Activated naive CD4-positive, alpha-beta T cell treated with anti-CD3 and anti-CD28 coated beads for 36 hours (primary cell): ENCODE data around the gene PSAP. TPM values are rescaled to one million over a fixed set of nuclear protein-coding genes. Genes with fewer than 3 reads are reported as not detected.

ENCODE experiments used
- CTCF ChIA-PET: fragments of 350-600 bp; sonication (Branson Sonifier 250); formaldehyde crosslinking; loops from one replicate; lab custom pipeline; 2021; ENCODE audit warnings: antibody characterized with exemption; lab: Charles Lee
- DNase-seq: peaks from one replicate; pipeline ENCODE4 v3.0.0-alpha.2; 2020
- H3K27ac Mint-ChIP-seq: one replicate; pipeline ENCODE4 v1.8.0; 2021; ENCODE audit warnings: mild to moderate bottlenecking, mixed read lengths
- H3K27me3 Mint-ChIP-seq: one replicate; pipeline ENCODE4 v1.8.0; 2021; ENCODE audit warnings: low read depth, mixed read lengths
- H3K36me3 Mint-ChIP-seq: one replicate; pipeline ENCODE4 v1.8.0; 2021; ENCODE audit warnings: low read depth, mixed read lengths
- H3K4me1 Mint-ChIP-seq: one replicate; pipeline ENCODE4 v1.8.0; 2021; ENCODE audit warnings: low read depth, mixed read lengths
- H3K4me3 Mint-ChIP-seq: one replicate; pipeline ENCODE4 v1.8.0; 2021; ENCODE audit warnings: mild to moderate bottlenecking, moderate library complexity, mixed read lengths
- H3K9me3 Mint-ChIP-seq: one replicate; pipeline ENCODE4 v1.8.0; 2021; ENCODE audit warnings: mixed read lengths
- intact Hi-C: fragments of 100-400 bp; cut with micrococcal nuclease; formaldehyde crosslinking; loops from one replicate; pipeline ENCODE4 v1.15.1; 2023
- total RNA-seq, 2 experiments: library from RNA; stranded (reverse); gene quantifications; one replicate each; pipeline ENCODE4 v1.2.3, GENCODE V29; 2021

The PSAP gene
- total RNA-seq, 2 experiments from 2014 or later = 129 to 133 TPM

- CTCF ChIA-PET = interaction anchor here (0.7 to 1.4 kb wide), 2 partner anchors 99 to 101 kb away, joined by 3 read pairs; no protein-coding TSS in a partner anchor
- peaks cover 9% of the 10 kb centered on the region for H3K4me1 Mint-ChIP-seq
- H3K4me3 Mint-ChIP-seq = no peak overlapping the region
- no peak for DNase-seq
- H3K9me3 Mint-ChIP-seq = no peaks in the 10 kb centered on the region
- H3K36me3 Mint-ChIP-seq = no peaks in the 10 kb centered on the region
- H3K27ac Mint-ChIP-seq = no peak overlapping the region
- intact Hi-C loops = no loop called here
- no peaks in the 10 kb centered on the region for H3K27me3 Mint-ChIP-seq
These were observed 53.3 kb downstream of the PSAP start for GRCh38 chr10:71797533-71798307.

DNA sequence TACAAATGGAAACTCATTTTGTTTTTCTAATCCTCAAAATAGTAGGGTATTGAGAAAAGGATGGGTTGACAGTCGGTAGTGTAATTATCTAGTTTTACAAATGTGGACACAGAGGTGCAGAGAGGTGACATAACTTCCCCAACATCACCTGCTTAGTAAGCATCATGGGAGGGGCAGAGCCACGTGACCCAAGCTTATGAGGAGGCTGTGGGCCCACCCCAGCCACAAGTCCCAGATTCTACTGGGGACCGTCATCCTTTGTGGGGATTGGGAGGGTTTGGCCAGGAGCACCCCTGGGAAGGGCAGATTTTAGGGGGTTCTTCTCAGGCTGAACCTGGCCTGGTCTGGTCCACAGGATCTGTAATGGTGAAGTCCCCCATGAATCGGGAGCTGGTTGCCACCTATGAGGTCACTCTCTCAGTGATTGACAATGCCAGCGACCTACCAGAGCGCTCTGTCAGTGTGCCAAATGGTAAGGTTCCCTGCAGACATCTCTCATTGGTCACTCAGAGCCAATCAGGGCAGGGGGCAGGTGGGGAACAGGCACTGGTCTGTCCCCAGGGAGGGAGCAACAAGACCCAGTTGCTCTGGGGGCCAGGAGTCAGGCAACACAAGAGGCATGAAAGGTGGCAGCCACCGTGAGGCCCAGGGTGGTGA, 54.2 kb downstream of the PSAP start:
- Mint-ChIP-seq H3K27ac (no peak overlapping the region), H3K27me3 (no peaks in the 10 kb centered on the region), H3K9me3 (no peaks in the 10 kb centered on the region), H3K4me3 (no peak overlapping the region), H3K4me1 (peaks cover 9% of the 10 kb centered on the region), H3K36me3 (no peaks in the 10 kb centered on the region)
- intact Hi-C loops = no loop called here
- DNase-seq = no peak
- CTCF ChIA-PET = interaction anchor here (0.7 to 1.4 kb wide), 2 partner anchors 99 to 100 kb away, joined by 3 read pairs; no protein-coding TSS in a partner anchor

GRCh38 chr10:71795248-71795647, 55.8 kb downstream of the PSAP start:
- peaks cover 14% of the 10 kb centered on the region for H3K4me1 Mint-ChIP-seq
- CTCF ChIA-PET = interaction anchor here (1.2 kb wide), 2 partner anchors 21 to 101 kb away, joined by 3 read pairs; no protein-coding TSS in a partner anchor
- peak; percentile 42 for DNase-seq
- intact Hi-C loops = no loop called here
- no peaks in the 10 kb centered on the region for H3K27me3 Mint-ChIP-seq
- H3K36me3 Mint-ChIP-seq = no peaks in the 10 kb centered on the region
- no peak overlapping the region for H3K4me3 Mint-ChIP-seq
- no peak overlapping the region for H3K27ac Mint-ChIP-seq
- H3K9me3 Mint-ChIP-seq = no peaks in the 10 kb centered on the region

GRCh38 chr10:71790749-71791440, 60.2 kb downstream of the PSAP start:
- Mint-ChIP-seq H3K9me3 (no peaks in the 10 kb centered on the region), H3K27ac (no peak overlapping the region), H3K36me3 (no peaks in the 10 kb centered on the region), H3K27me3 (no peaks in the 10 kb centered on the region), H3K4me3 (no peak overlapping the region), H3K4me1 (peaks cover 5% of the 10 kb centered on the region)
- CTCF ChIA-PET = no interaction called here
- intact Hi-C loops = no loop called here
- peak; percentile 53 for DNase-seq

- no peak overlapping the region for H3K27ac Mint-ChIP-seq
- H3K9me3 Mint-ChIP-seq = no peaks in the 10 kb centered on the region
- H3K4me3 Mint-ChIP-seq = no peak overlapping the region
- CTCF ChIA-PET = no interaction called here
- H3K36me3 Mint-ChIP-seq = no peaks in the 10 kb centered on the region
- intact Hi-C loops = no loop called here
- DNase-seq = no peak
- no peaks in the 10 kb centered on the region for H3K27me3 Mint-ChIP-seq
- H3K4me1 Mint-ChIP-seq = peaks cover 5% of the 10 kb centered on the region
These were observed 61.2 kb downstream of the PSAP start for GRCh38 chr10:71789871-71790270.

DNA sequence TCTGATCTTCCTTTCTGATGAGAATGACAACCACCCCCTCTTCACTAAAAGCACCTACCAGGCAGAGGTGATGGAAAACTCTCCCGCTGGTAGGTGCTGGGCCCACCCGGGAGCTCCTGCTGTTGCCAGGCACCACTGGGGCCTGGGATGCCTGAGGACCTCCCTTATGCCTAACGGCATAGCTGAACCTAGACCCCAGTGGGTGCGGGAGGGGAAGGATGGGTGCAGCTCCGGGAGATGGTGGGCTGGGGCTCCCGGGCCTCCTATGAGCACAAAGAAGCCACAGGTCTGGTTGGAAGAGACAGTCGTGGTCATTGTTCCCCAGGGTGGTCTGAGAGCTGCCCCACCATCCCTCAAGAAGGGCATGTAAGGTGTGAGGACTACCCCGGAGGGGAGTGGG, 62.1 kb downstream of the PSAP start:
- Mint-ChIP-seq H3K27ac (no peak overlapping the region), H3K27me3 (no peaks in the 10 kb centered on the region), H3K4me3 (no peak overlapping the region), H3K4me1 (peaks cover 5% of the 10 kb centered on the region), H3K9me3 (no peaks in the 10 kb centered on the region), H3K36me3 (no peaks in the 10 kb centered on the region)
- DNase-seq = no peak
- CTCF ChIA-PET = no interaction called here
- intact Hi-C loops = no loop called here

GRCh38 chr10:71784679-71785272, 66.3 kb downstream of the PSAP start:
- CTCF ChIA-PET = no interaction called here
- intact Hi-C loops = no loop called here
- no peak overlapping the region for H3K27ac Mint-ChIP-seq
- H3K9me3 Mint-ChIP-seq = no peaks in the 10 kb centered on the region
- no peaks in the 10 kb centered on the region for H3K36me3 Mint-ChIP-seq
- H3K4me1 Mint-ChIP-seq = peaks cover 5% of the 10 kb centered on the region
- DNase-seq = no peak
- no peak overlapping the region for H3K4me3 Mint-ChIP-seq
- no peaks in the 10 kb centered on the region for H3K27me3 Mint-ChIP-seq

DNA sequence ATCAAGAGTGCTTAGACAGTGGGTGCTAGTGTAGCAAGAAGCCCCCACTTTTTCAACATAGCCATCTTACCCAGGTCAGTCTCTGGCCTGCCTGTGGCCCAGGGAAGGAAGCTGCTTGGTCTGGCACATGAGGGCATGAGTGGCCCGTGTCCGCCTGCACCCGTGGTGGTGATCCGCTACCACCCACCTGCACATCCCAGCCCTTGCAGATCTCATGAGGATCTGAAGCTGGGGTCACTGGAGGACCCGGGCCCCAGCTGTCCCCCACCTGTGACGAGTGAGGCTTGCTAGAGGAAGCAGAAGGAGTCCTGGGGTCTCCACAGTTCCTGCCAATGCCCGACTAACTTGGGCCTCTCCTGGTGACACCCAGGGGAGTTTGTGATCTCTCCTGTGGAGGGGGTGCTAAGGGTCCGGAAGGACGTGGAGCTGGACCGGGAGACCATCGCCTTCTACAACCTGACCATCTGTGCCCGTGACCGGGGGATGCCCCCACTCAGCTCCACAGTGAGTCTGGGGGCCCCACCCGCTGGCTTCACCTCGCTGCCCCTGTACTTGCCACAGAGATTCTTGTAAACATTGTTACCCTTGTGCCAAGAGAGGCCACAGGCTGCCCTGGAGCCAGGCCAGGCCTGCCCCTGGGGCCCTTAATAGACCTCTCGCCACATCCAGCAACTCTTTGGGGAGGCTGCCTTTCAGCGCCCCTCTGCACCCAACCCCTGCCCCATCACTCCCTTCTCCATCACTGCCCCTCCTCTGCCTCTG, 67.0 kb downstream of the PSAP start:
- Mint-ChIP-seq H3K4me1 (peaks cover 5% of the 10 kb centered on the region), H3K36me3 (no peaks in the 10 kb centered on the region), H3K27ac (no peak overlapping the region), H3K9me3 (no peaks in the 10 kb centered on the region), H3K27me3 (no peaks in the 10 kb centered on the region), H3K4me3 (no peak overlapping the region)
- CTCF ChIA-PET = no interaction called here
- no peak for DNase-seq
- intact Hi-C loops = no loop called here

- Mint-ChIP-seq H3K36me3 (no peaks in the 10 kb centered on the region), H3K4me1 (peaks cover 5% of the 10 kb centered on the region), H3K9me3 (no peaks in the 10 kb centered on the region), H3K27me3 (no peaks in the 10 kb centered on the region), H3K4me3 (no peak overlapping the region), H3K27ac (no peak overlapping the region)
- DNase-seq = no peak
- intact Hi-C loops = no loop called here
- CTCF ChIA-PET = interaction anchor here (0.9 kb wide), 1 partner anchor 9 kb away, joined by 3 read pairs; the partner anchor contains the start of gene VSIR
These were observed 68.0 kb downstream of the PSAP start for GRCh38 chr10:71782917-71783490.

DNA sequence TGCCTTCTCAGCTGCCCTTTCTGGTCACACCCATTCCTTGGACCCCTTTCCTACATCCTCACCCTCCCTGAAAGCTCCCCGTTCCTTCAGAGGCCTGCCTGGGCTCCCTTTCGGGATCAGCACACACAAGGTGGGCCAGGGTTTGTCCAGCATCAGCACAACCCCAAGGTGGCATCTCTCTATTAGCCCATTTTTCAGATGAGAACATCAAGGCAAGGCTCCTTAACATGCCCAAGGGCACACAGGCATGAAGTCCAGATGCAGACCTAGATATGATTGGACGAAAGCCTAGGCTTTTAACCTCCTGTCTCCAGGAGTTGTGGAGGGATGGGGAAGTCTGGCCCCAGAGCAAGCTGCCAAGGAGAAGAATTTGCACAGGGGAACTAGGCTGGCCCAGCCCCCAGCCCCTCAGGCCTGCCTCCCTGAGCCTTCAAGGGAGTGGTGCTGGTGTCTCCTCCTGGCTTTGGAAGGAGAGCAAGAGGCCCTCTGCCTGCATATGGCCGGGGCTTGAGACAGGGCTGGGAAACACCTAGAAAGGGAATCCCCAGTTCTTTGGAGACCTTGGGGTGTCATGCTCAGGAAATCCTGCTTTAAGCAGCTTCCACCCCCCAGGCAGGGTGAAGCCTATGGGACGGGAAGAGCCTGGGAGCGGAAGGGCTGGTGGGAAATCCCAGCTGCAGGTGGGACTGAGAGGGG, 68.7 kb downstream of the PSAP start:
- no peak overlapping the region for H3K4me3 Mint-ChIP-seq
- no peak for DNase-seq
- no peak overlapping the region for H3K27ac Mint-ChIP-seq
- H3K27me3 Mint-ChIP-seq = no peaks in the 10 kb centered on the region
- H3K36me3 Mint-ChIP-seq = peaks cover 1% of the 10 kb centered on the region
- intact Hi-C loops = no loop called here
- peaks cover 3% of the 10 kb centered on the region for H3K9me3 Mint-ChIP-seq
- CTCF ChIA-PET = interaction anchor here (0.9 to 1.0 kb wide), 2 partner anchors 9 to 90 kb away, joined by 3 read pairs; partner anchors contain the start of gene VSIR
- H3K4me1 Mint-ChIP-seq = peaks cover 5% of the 10 kb centered on the region

DNA sequence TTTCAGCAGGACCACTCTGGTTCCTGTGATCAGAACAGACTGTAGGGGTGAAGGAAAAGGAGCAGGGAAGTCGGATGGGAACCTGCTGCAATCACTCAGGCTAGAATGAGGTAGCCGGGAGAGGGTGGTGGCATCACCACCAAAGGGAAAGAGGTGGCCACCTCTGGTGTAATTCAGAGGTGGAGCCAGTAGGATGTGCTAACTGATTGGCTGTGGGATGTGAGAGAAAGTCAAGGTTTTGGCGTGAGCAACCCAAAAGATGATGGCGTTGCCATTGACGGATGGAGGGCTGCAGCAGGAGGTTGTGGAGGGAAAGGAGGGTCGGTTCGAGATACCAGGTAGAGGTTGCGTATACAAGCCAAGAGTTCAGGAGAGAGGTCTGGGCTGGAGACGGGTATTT, 70.3 kb downstream of the PSAP start:
- Mint-ChIP-seq H3K4me1 (peaks cover 17% of the 10 kb centered on the region), H3K36me3 (peaks cover 1% of the 10 kb centered on the region), H3K27ac (no peak overlapping the region), H3K27me3 (no peaks in the 10 kb centered on the region), H3K4me3 (no peak overlapping the region), H3K9me3 (peaks cover 5% of the 10 kb centered on the region)
- no peak for DNase-seq
- CTCF ChIA-PET = no interaction called here
- intact Hi-C loops = no loop called here
